K562 (cell line): ENCODE measurements around the gene PCBP2. TPM values are rescaled to one million over a fixed set of nuclear protein-coding genes. Genes with fewer than 3 reads are reported as not detected.
A peak's percentile ranks its signal among the peaks of the same experiment; 100 is the strongest.

Experiments
- ATAC-seq: fragments of 200-7000 bp; cut with Tn5 transposase; 3 replicates; pipeline ENCODE4 v1.9.1; 2020; ENCODE audit warnings: moderate library complexity
- BruUV-seq: library from RNA; stranded (reverse); fragments of 400-500 nt; replicated peaks from 2 replicates; lab custom pipeline; 2021; lab: Mats Ljungman, UMichigan
- CTCF ChIA-PET: fragments of 300-600 bp; formaldehyde crosslinking; extraction: SDS; loops from one replicate; lab custom pipeline; 2021; ENCODE audit warnings: low intra/inter-chr PET ratio; lab: Yijun Ruan, JAX
- POLR2A ChIA-PET: fragments of 300-600, 350-650 bp; sonication (Branson Sonifier 250); formaldehyde crosslinking; extraction: SDS; loops from one replicate; lab custom pipeline; 2021; ENCODE audit warnings: antibody characterized with exemption, inconsistent platforms; lab: Yijun Ruan, JAX
- DNase-seq, 4 experiments: peaks; one replicate each; pipeline versions ENCODE4 v3.0.0 to v3.0.0-alpha.2; 2011 to 2018; ENCODE audit warnings: low spot score in 3 of 4, mixed read lengths in 3 of 4; ENCODE audit errors: extremely low read depth in 1 of 4
- FAIRE-seq: peaks from 2 replicates; lab custom pipeline; 2011; peaks lifted over from hg19 to GRCh38; lab: Jason Lieb, UNC
- H2AFZ ChIP-seq: 2 replicates; pipeline ENCODE4 v1.6.0; 2011; ENCODE audit warnings: low read depth, low read length, control low read depth, inconsistent platforms
- H3K27ac ChIP-seq: fragments of 200-600 bp; 3 replicates; pipeline ENCODE4 v1.8.0; 2011; ENCODE audit warnings: low read depth, mild to moderate bottlenecking, control low read depth, inconsistent platforms, low read length, moderate library complexity, mixed read lengths; ENCODE audit errors: extremely low read depth
- H3K27me3 ChIP-seq, 2 experiments: fragments of 300-600 bp in 1 of 2; 2 replicates in 1 of 2; 3 replicates in 1 of 2; pipeline versions ENCODE4 v1.6.0 to v1.8.0; 2011; ENCODE audit warnings: inconsistent platforms in 2 of 2, low read length in 2 of 2, mild to moderate bottlenecking in 1 of 2, mixed read lengths in 1 of 2, moderate library complexity in 1 of 2; ENCODE audit not compliant: control insufficient read depth in 2 of 2, insufficient read depth in 2 of 2
- H3K36me3 ChIP-seq: fragments of 300-600 bp; 3 replicates; pipeline ENCODE4 v1.8.0; 2011; ENCODE audit warnings: mild to moderate bottlenecking, low read length, inconsistent platforms; ENCODE audit not compliant: control insufficient read depth, insufficient read depth
- H3K4me1 ChIP-seq, 2 experiments: fragments of 200-600 bp in 1 of 2; replicated peaks in 1 of 2; 2 replicates in 1 of 2; 3 replicates in 1 of 2; pipeline versions ENCODE4 v1.5.1 to v1.8.0; 2011; ENCODE audit warnings: inconsistent platforms in 2 of 2, low read length in 2 of 2, mild to moderate bottlenecking in 1 of 2, mixed read lengths in 1 of 2, moderate library complexity in 1 of 2; ENCODE audit not compliant: control insufficient read depth in 2 of 2, insufficient read depth in 2 of 2
- H3K4me2 ChIP-seq: 2 replicates; pipeline ENCODE4 v1.6.1; 2011; ENCODE audit warnings: low read length, control low read depth, inconsistent platforms, mixed read lengths; ENCODE audit not compliant: insufficient read depth
- H3K4me3 ChIP-seq: fragments of 200-600 bp; sonication (generic), shearing (Covaris generic); 2 replicates; pipeline ENCODE4 v1.5.1; 2016; ENCODE audit warnings: control low read depth, inconsistent platforms
- H3K79me2 ChIP-seq: fragments of 200-600 bp; 3 replicates; pipeline ENCODE4 v1.8.0; 2011; ENCODE audit warnings: low read length, inconsistent platforms; ENCODE audit not compliant: control insufficient read depth, insufficient read depth
- H3K9ac ChIP-seq, 2 experiments: 2 replicates each; pipeline versions ENCODE4 v1.6.0 to v1.6.1; 2011; ENCODE audit warnings: low read depth in 2 of 2, low read length in 2 of 2, control low read depth in 1 of 2, inconsistent platforms in 1 of 2, mild to moderate bottlenecking in 1 of 2, mixed read lengths in 1 of 2; ENCODE audit not compliant: insufficient read depth in 1 of 2
- H3K9me1 ChIP-seq: one replicate; pipeline ENCODE4 v1.6.0; 2011; ENCODE audit warnings: inconsistent platforms, mild to moderate bottlenecking, low read length, moderate library complexity; ENCODE audit not compliant: control insufficient read depth, insufficient read depth
- H3K9me3 ChIP-seq: replicated peaks from 2 replicates; pipeline ENCODE4 v1.5.1; 2011; ENCODE audit warnings: low read depth, low read length, inconsistent platforms; ENCODE audit not compliant: control insufficient read depth, insufficient read depth
- H4K20me1 ChIP-seq: replicated peaks from 2 replicates; pipeline ENCODE4 v1.6.1; 2011; ENCODE audit warnings: low read length, inconsistent platforms, mixed read lengths; ENCODE audit not compliant: control insufficient read depth, insufficient read depth
- CEBPG ChIP-seq, 3 experiments: fragments of 200-800 bp in 1 of 3; sonication (Bioruptor generic) in 1 of 3; sonication (generic) in 1 of 3; formaldehyde crosslinking in 1 of 3; IDR thresholded peaks in 2 of 3; conservative IDR thresholded peaks in 1 of 3; 2 replicates each; pipeline versions ENCODE4 v1.6.1 to v1.8.0; 2016 to 2022; ENCODE audit warnings: missing compliant biosample characterization in 2 of 3, missing genetic modification characterization in 2 of 3, mild to moderate bottlenecking in 1 of 3, missing genetic modification reagents in 1 of 3
- CHD1 ChIP-seq: fragments of 200-600 bp; sonication (generic); IDR thresholded peaks from one replicate; pipeline ENCODE4 v1.6.1; 2012; ENCODE audit warnings: mild to moderate bottlenecking, moderate library complexity, low read length, inconsistent platforms
- MEF2D ChIP-seq: conservative IDR thresholded peaks from 2 replicates; pipeline ENCODE4 v1.6.1; 2016; ENCODE audit warnings: low read depth, missing genetic modification characterization, missing compliant biosample characterization
- POLR2A ChIP-seq: fragments of 450-650 bp; conservative IDR thresholded peaks from 2 replicates; pipeline ENCODE4 v1.6.1; 2016
- POLR2AphosphoS5 ChIP-seq: IDR thresholded peaks from 2 replicates; pipeline ENCODE4 v1.6.1; 2011; ENCODE audit warnings: mild to moderate bottlenecking, low read depth, low read length, moderate library complexity; ENCODE audit not compliant: control insufficient read depth, insufficient read depth
- RBFOX2 ChIP-seq: fragments of 200-400 bp; formaldehyde crosslinking; IDR thresholded peaks from 2 replicates; pipeline ENCODE4 v1.6.1; 2017; ENCODE audit warnings: low read depth, mild to moderate bottlenecking, low read length, moderate library complexity
- XRCC3 ChIP-seq: fragments of 450-650 bp; IDR thresholded peaks from 2 replicates; pipeline ENCODE4 v1.6.1; 2017; ENCODE audit warnings: mild to moderate bottlenecking, moderate library complexity
- ZHX1 ChIP-seq: fragments of 150-350 bp; conservative IDR thresholded peaks from 2 replicates; pipeline ENCODE4 v1.6.1; 2014; ENCODE audit warnings: low read length
- WGBS: fragments of 100-300 bp; shearing (Covaris generic); methylation state at CpG from one replicate; pipeline ENCODE4 v1.1.6; 2016; ENCODE audit warnings: low coverage, mixed read lengths; ENCODE audit not compliant: insufficient coverage; ENCODE audit errors: missing lambda C conversion rate; 5-methylcytosine and 5-hydroxymethylcytosine counted together
- in situ Hi-C: fragments of 300-500 bp; cut with MboI; formaldehyde crosslinking; loops from 4 replicates; pipeline ENCODE4 v1.15.0; 2018; ENCODE audit warnings: inconsistent platforms, mixed read lengths
- intact Hi-C: fragments of 100-400 bp; cut with micrococcal nuclease; formaldehyde crosslinking; loops from 2 replicates; pipeline ENCODE4 v1.14.2; 2022
- polyA plus RNA-seq, 8 experiments: library from polyadenylated mRNA; depleted of rRNA in 4 of 8; stranded (reverse) in 5 of 8; unstranded in 3 of 8; fragments of >200 nt; fragmentation: Nextera tagmentation in 2 of 8; fragmentation: Illumina TruSeq in 1 of 8; extraction: Ambion mirVana in 2 of 8; extraction: Trizol in 1 of 8; gene quantifications; 2 replicates each; pipeline versions ENCODE4 v1.2.1 to v1.2.3, GENCODE V29; 2011 to 2014; ENCODE audit warnings: inconsistent platforms in 1 of 8, missing spikeins in 1 of 8
- total RNA-seq, 7 experiments: library from RNA; depleted of rRNA in 6 of 7; stranded (reverse); fragments of >200 nt in 6 of 7; fragmentation: Illumina TruSeq in 2 of 7; extraction: Trizol in 2 of 7; gene quantifications; 2 replicates each; pipeline versions ENCODE4 v1.2.1 to v1.2.3, GENCODE V29; 2011 to 2021; ENCODE audit warnings: low replicate concordance in 1 of 7
- TF ChIP-seq, protein P1 (sequence below), 2 experiments: fragments of 450-650 bp; IDR thresholded peaks; 2 replicates each; pipeline ENCODE4 v1.6.1; 2016

The PCBP2 gene
- total and polyA plus RNA-seq, 9 of the 15 experiments (the other 6 are each of a cell fraction or from before 2014, with no cell fraction given), result 137 to 831 (median 328) TPM

DNA sequence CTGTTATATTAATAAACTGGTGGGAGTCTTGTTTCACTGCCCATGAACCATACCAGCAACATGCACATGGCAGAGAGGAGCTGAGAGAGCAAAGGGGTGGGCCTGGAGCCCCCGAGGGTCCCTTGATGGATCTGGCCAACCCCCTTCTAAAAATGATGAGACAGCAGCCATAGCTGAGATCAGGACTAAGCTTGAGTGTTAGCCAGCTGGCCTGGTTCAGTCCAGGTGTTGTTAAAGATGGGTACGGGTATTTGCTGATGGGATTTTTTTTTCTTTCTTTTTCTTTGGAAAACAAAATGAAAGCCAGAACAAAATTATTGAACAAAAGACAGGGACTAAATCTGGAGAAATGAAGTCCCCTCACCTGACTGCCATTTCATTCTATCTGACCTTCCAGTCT, 16.0 kb downstream of the PCBP2 start:
- Histone ChIP-seq H3K36me3 (peaks cover 100% of the 10 kb centered on the region), H3K9ac (no peak overlapping the region), H3K79me2 (peaks cover 77% of the 10 kb centered on the region), H3K9me1 (no peaks in the 10 kb centered on the region), H4K20me1 (peaks cover 21% of the 10 kb centered on the region), H3K9me3 (no peaks in the 10 kb centered on the region), H3K27me3 (no peaks in the 10 kb centered on the region), H3K27ac (no peak overlapping the region)
- POLR2A ChIA-PET, result interaction anchor here (1.4 to 8.8 kb wide), 4 partner anchors 7 to 33 kb away, joined by 4 to 99 read pairs (median 46); partner anchors contain the start of gene TARBP2
- DNase-seq, result no peak
- 0 out of 2 replicates have a peak, but pooled peaks have one; percentile 29 for TF ChIP-seq RBFOX2
- TF ChIP-seq XRCC3, result no peak
- TF ChIP-seq, all 486 proteins: peak for 1
- no peak overlapping the region for H2AFZ ChIP-seq
- 96% methylated on average over 2 of the region's 2 CpGs for WGBS
- no peak overlapping the region for H3K4me2 ChIP-seq
- CTCF ChIA-PET, result no interaction called here
- intact Hi-C loops (no loop called here), in situ Hi-C loops (no loop called here)
- peaks cover 0 to 3% of the 10 kb centered on the region in 2 experiments; a peak in 2 of 5 replicates for H3K4me1 ChIP-seq
- no peak for ATAC-seq
- FAIRE-seq, result no peak
- H3K4me3 ChIP-seq, result no peak overlapping the region
- BruUV-seq, result TSS peak; percentile 10

GRCh38 chr12:53468282-53468681, 16.4 kb downstream of the PCBP2 start:
- CTCF ChIA-PET, result no interaction called here
- no peak for TF ChIP-seq MEF2D (tag)
- peak; percentile 41 for TF ChIP-seq POLR2AphosphoS5
- TF ChIP-seq ZHX1, result no peak
- peak; percentile 62; the same call in 1 of the 2 replicates for TF ChIP-seq POLR2A
- TF ChIP-seq CEBPG (CRISPR knock-in tag; IDR thresholded peaks at IDR 0.05), result no peak
- no peak for TF ChIP-seq CEBPG (tag; conservative IDR thresholded peaks at IDR 0.05 in 1 of 2, IDR thresholded peaks at IDR 0.05 in 1 of 2)
- 0 out of 2 replicates have a peak, but pooled peaks have one; percentile 20 for TF ChIP-seq RBFOX2
- no peak for TF ChIP-seq CHD1
- TF ChIP-seq, protein P1, sequence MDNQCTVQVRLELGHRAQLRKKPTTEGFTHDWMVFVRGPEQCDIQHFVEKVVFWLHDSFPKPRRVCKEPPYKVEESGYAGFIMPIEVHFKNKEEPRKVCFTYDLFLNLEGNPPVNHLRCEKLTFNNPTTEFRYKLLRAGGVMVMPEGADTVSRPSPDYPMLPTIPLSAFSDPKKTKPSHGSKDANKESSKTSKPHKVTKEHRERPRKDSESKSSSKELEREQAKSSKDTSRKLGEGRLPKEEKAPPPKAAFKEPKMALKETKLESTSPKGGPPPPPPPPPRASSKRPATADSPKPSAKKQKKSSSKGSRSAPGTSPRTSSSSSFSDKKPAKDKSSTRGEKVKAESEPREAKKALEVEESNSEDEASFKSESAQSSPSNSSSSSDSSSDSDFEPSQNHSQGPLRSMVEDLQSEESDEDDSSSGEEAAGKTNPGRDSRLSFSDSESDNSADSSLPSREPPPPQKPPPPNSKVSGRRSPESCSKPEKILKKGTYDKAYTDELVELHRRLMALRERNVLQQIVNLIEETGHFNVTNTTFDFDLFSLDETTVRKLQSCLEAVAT (IDR thresholded peaks at IDR 0.05), result no peak

More at GRCh38 chr12:53468282-53468681, 16.4 kb downstream of the PCBP2 start:
- DNase-seq, result no peak
- intact Hi-C loops (no loop called here), in situ Hi-C loops (no loop called here)
- ATAC-seq, result no peak
- FAIRE-seq, result no peak
- no peak overlapping the region for H3K4me2 ChIP-seq
- peaks cover 19% of the 10 kb centered on the region for H4K20me1 ChIP-seq
- no peak overlapping the region for H3K4me3 ChIP-seq
- 100% methylated on average over 1 of the region's 1 CpG for WGBS
- H3K4me1 ChIP-seq, result peaks cover 0 to 3% of the 10 kb centered on the region in 2 experiments; a peak in 2 of 5 replicates
- H3K9me3 ChIP-seq, result no peaks in the 10 kb centered on the region
- no peak overlapping the region for H3K9ac ChIP-seq
- H3K9me1 ChIP-seq, result no peaks in the 10 kb centered on the region
- no peak overlapping the region for H3K27ac ChIP-seq
- BruUV-seq, result no TSS peak
- H3K27me3 ChIP-seq, result no peaks in the 10 kb centered on the region
- H2AFZ ChIP-seq, result no peak overlapping the region
- peaks cover 100% of the 10 kb centered on the region for H3K36me3 ChIP-seq
- H3K79me2 ChIP-seq, result peaks cover 75% of the 10 kb centered on the region
- POLR2A ChIA-PET, result interaction anchor here (1.0 to 8.8 kb wide), 7 partner anchors 6 to 33 kb away, joined by 4 to 99 read pairs (median 5); partner anchors contain the start of gene TARBP2
